Body of pancreas (tissue), 4 donors: ENCODE results near the gene PACS1. TPM values are rescaled to one million over a fixed set of nuclear protein-coding genes. Genes with fewer than 3 reads are reported as not detected.

Experiments used
- ATAC-seq: fragments of 150-250 bp; one replicate; pipeline ENCODE4 v1.9.1; 2016
- DNase-seq, 4 donors: peaks; one replicate each; pipeline ENCODE4 v3.0.0-alpha.2; 2019
- H3K27ac ChIP-seq, 4 donors: fragments of 200-600 bp; sonication (generic); 1 replicate in 3 of 4; 2 replicates in 1 of 4; pipeline versions ENCODE4 v1.5.1 to v1.6.1; 2016 to 2019; ENCODE audit warnings: mild to moderate bottlenecking in 1 of 4, mixed read lengths in 1 of 4, moderate library complexity in 1 of 4
- H3K27me3 ChIP-seq, 2 donors: fragments of 200-600 bp; sonication (generic); one replicate each; pipeline ENCODE4 v1.6.0; 2016; ENCODE audit warnings: mild to moderate bottlenecking in 1 of 2
- H3K36me3 ChIP-seq, 2 donors: fragments of 200-600 bp; sonication (generic); replicated peaks in 1 of 2; 2 replicates each; pipeline ENCODE4 v1.5.1; 2016; ENCODE audit warnings: low read depth in 2 of 2; ENCODE audit not compliant: insufficient read depth in 1 of 2
- H3K4me1 ChIP-seq: fragments of 200-600 bp; sonication (generic); one replicate; pipeline ENCODE4 v1.6.0; 2016
- H3K4me3 ChIP-seq, 2 donors: fragments of 200-600 bp; sonication (generic); 1 replicate in 1 of 2; 2 replicates in 1 of 2; pipeline ENCODE4 v1.5.1; 2016 to 2019
- H3K9me3 ChIP-seq, 3 donors: fragments of 200-600 bp; sonication (generic); 1 replicate in 2 of 3; 2 replicates in 1 of 3; pipeline ENCODE4 v1.5.1; 2016
- POLR2A ChIP-seq, 3 donors: fragments of 450-650 bp; IDR thresholded peaks; one replicate each; pipeline ENCODE4 v1.6.1; 2016; ENCODE audit warnings: antibody characterized with exemption in 3 of 3, mild to moderate bottlenecking in 2 of 3
- WGBS, 2 donors: methylation state at CpG; one replicate each; pipeline ENCODE4 v1.1.5; 2017; 5-methylcytosine and 5-hydroxymethylcytosine counted together
- intact Hi-C: fragments of 100-400 bp; cut with DNase I; formaldehyde crosslinking; loops from one replicate; pipeline ENCODE4 v1.15.1; 2023
- total RNA-seq, 2 donors: library from RNA; depleted of rRNA; stranded (reverse); fragments of >200 nt; gene quantifications; one replicate each; pipeline ENCODE4 v1.1.0, GENCODE V29; 2016
- TF ChIP-seq, protein P1 (sequence below), 7 experiments: fragments of 450-650 bp in 4 of 7; fragments of 200-600 bp in 3 of 7; sonication (generic) in 3 of 7; IDR thresholded peaks; one replicate each; pipeline ENCODE4 v1.5.1; 2016 to 2019; ENCODE audit warnings: antibody characterized with exemption in 7 of 7

The PACS1 gene
- total RNA-seq, 2 donors from 2014 or later: 17.5 to 19.7 TPM

DNA sequence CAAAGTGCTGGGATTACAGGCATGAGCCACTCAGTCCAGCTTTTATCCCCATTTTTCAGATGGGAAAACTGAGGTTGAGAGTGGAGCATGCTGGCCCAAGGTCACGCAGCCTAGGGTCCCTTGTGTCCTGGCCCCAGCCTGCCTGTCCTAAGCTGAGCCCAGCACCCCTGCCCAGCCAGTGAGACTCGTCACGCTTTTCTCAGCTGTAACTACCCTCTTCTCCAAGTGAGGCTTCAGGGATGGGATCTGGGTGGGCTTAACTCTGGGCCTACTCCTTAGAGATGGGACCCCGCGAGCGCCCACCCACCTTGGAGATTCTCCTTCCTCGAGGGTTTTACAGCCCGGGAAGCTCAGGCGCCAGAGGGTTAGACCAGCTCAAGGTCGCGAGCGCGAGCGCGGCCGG lies 221.2 kb downstream of the PACS1 start:
- WGBS, 2 donors: 13 to 58% methylated on average over 2 to 12 of the region's 16 CpGs
- Histone ChIP-seq H3K4me3 (no peak overlapping the region), H3K36me3 (no peaks in the 10 kb centered on the region), H3K27ac (no peak overlapping the region), H3K4me1 (peaks cover 45% of the 10 kb centered on the region), H3K27me3 (no peaks in the 10 kb centered on the region), H3K9me3 (no peaks in the 10 kb centered on the region)
- ATAC-seq: no peak
- no peak for DNase-seq
- intact Hi-C loops: no loop called here
- TF ChIP-seq, protein P1, sequence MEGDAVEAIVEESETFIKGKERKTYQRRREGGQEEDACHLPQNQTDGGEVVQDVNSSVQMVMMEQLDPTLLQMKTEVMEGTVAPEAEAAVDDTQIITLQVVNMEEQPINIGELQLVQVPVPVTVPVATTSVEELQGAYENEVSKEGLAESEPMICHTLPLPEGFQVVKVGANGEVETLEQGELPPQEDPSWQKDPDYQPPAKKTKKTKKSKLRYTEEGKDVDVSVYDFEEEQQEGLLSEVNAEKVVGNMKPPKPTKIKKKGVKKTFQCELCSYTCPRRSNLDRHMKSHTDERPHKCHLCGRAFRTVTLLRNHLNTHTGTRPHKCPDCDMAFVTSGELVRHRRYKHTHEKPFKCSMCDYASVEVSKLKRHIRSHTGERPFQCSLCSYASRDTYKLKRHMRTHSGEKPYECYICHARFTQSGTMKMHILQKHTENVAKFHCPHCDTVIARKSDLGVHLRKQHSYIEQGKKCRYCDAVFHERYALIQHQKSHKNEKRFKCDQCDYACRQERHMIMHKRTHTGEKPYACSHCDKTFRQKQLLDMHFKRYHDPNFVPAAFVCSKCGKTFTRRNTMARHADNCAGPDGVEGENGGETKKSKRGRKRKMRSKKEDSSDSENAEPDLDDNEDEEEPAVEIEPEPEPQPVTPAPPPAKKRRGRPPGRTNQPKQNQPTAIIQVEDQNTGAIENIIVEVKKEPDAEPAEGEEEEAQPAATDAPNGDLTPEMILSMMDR (IDR thresholded peaks at IDR 0.05): no peak
- no peak for TF ChIP-seq POLR2A (IDR thresholded peaks at IDR 0.05)

DNA sequence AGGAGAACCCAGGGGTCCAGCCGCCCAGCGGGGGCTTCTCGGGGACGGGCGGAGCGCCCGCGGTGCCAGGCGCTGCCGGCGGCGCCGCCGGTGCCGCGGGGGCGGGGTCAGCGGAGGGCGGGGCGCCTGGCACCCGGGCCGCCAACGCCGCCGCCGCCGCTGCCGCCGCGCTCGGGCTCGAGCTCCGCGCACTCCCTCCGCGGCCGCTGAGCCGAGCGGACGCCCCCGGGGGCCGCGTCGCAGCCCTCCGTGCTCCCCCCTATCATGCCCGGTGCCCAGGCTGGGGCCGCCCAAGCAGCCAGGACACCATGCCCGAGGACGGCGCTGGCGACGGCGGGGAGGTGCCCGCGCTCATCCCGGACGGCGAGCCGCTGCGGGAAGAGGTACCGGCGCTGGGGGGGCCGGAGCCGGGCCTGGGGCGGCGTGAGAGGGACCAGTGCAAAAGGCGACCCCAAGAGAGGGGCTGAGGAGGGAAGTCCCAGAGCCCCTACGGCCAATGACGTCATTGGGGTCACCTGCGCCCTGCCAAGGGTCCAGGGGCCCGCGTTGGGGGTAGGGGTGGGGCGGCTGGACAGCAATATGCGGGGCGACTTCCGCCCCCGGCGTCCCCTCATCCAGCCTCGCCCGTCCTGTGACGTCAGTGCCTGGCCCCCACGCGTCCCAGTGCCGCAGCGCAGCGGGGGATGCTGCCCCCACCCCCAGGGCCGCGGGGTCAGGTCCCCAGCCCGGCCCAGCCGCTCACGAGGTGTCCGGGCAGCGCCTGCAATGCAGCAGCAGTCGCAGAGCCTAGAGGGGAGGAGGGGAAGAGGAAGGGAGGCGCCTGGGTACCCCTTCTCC lies 221.9 kb downstream of the PACS1 start, which contains the start of gene TMEM151A:
Gene TMEM151A, plus strand, starts transcription at position 189 of the 837 bp plus-strand sequence. Its CDS starts 120 bp downstream, at position 309.
- peak in 2 of 4 donors; percentile 32 to 57 for DNase-seq
- TF ChIP-seq POLR2A (IDR thresholded peaks at IDR 0.05): no peak
- TF ChIP-seq, protein P1 (IDR thresholded peaks at IDR 0.05): no peak
- 2% methylated on average over 81 of the region's 95 CpGs; no CpG with 5 or more reads in 1 of the 2 donors for WGBS, 2 donors
- intact Hi-C loops: no loop called here
- ATAC-seq: no peak
- H3K9me3 ChIP-seq: no peaks in the 10 kb centered on the region
- peak within 1 kb of the TSS; percentile 31 to 40 for H3K4me3 ChIP-seq
- no peak within 1 kb of the TSS for H3K27ac ChIP-seq
- no peaks in the 10 kb centered on the region for H3K36me3 ChIP-seq
- peaks cover 40% of the 10 kb centered on the region for H3K4me1 ChIP-seq
- H3K27me3 ChIP-seq: no peaks in the 10 kb centered on the region

DNA sequence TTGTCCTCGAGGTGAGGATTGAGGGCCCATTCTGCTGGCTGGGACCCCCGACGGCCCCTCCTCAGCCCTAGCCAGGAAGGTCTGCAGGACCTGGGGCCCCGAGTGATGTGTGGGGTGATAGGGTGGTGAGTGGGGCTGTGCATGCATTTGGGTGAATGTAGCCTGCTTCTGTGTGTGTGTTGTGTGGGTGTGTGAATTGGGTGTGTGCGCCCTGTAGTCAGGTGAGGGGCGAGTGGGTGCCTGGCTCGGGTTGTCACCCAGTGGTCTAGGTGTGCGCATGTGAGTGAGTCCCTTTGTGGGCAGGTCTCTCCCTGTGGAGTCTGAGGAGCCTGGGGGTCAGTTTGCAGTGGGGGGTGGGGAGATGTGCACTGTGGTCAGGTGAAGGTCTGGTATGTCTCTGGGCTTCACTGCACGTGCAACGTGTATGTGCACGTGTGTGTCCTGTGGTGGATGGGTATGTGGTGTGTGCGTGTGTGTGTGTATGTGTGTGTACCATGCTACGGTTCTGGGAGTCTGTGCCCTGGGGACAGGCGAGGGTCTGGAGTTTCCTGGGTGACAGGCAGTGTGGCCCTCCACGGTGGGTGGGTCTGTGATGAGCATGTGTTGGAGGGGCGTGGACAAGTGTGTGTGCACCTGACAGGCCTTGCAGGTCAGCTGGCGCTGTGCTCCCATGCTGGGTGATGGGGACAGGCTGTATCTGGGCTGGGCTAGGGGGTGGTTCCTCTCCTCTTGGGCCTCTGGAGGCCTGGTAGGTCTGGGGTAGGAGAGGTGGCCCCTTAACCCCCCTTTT lies 222.7 kb downstream of the PACS1 start:
- Histone ChIP-seq H3K36me3 (no peaks in the 10 kb centered on the region), H3K27ac (no peak overlapping the region), H3K9me3 (no peaks in the 10 kb centered on the region), H3K4me3 (no peak overlapping the region), H3K27me3 (no peaks in the 10 kb centered on the region), H3K4me1 (peaks cover 32% of the 10 kb centered on the region)
- TF ChIP-seq, protein P1 (IDR thresholded peaks at IDR 0.05): no peak
- no peak for TF ChIP-seq POLR2A (IDR thresholded peaks at IDR 0.05)
- ATAC-seq (no peak), DNase-seq (no peak)
- intact Hi-C loops: no loop called here
- 23 to 39% methylated on average over 7 to 17 of the region's 17 CpGs for WGBS, 2 donors

DNA sequence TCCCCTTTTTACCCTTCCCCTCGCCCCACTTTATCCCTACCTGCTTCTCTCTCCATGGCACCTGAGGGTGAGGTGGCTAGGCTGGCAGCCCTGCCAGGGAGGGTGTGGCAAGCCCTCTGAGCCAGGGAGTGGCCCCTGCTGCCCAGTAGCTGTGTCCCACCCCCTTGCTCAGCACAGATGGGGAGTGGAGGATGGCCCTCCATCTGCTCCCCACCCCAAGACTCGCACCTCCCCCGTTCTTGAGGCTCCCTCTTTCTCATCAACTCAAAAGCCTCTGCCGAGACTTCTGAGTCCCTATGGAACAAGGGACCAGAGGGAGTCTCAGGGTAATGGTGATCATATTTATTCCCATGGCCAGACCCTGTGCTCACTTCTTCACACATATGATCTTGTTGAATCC lies 223.3 kb downstream of the PACS1 start:
- WGBS, 2 donors: 84 to 93% methylated on average over 4 of the region's 4 CpGs
- TF ChIP-seq POLR2A (IDR thresholded peaks at IDR 0.05): no peak
- TF ChIP-seq, protein P1 (IDR thresholded peaks at IDR 0.05): no peak
- H3K9me3 ChIP-seq: no peaks in the 10 kb centered on the region
- H3K27ac ChIP-seq: no peak overlapping the region
- no peaks in the 10 kb centered on the region for H3K36me3 ChIP-seq
- ATAC-seq (no peak), DNase-seq (no peak)
- no peaks in the 10 kb centered on the region for H3K27me3 ChIP-seq
- intact Hi-C loops: no loop called here
- H3K4me1 ChIP-seq: peaks cover 26% of the 10 kb centered on the region
- no peak overlapping the region for H3K4me3 ChIP-seq
